ENCODE data around the gene CCDC146. TPM values are rescaled to one million over a fixed set of nuclear protein-coding genes. Genes with fewer than 3 reads are reported as not detected.

CCDC146 gene
- total and polyA plus RNA-seq, 12 donors: 1.7 to 10.8 (median 7.0) TPM

DNA sequence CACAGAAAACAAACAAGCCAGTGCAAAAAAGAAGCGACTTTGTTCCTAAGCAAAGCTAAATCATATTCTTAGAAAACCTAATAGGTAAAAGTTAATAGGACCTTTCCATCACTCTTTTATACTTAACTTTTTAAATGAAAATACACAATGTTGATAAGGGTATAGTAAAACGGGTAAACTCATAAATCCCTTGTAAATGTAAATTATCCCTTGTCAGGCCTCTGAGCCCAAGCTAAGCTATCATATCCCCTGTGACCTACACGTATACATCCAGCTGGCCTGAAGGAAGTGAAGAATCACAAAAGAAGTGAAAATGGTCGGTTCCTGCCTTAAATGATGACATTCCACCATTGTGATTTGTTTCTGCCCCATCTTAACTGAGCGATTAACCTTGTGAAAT, 217.3 kb downstream of the CCDC146 start:
- intact Hi-C loops (cut with DNase I): loop anchor here in 2 of 10 donors (5.0 to 10.0 kb wide), 2 partner anchors 215 to 217 kb away; partner anchors contain the start of gene CCDC146 (in 2 of the 2)
- Histone ChIP-seq H3K27ac (no peak overlapping the region), H3K36me3 (no peaks in the 10 kb centered on the region), H3K27me3 (no peaks in the 10 kb centered on the region), H3K9me3 (no peaks in the 10 kb centered on the region), H3K4me3 (no peak overlapping the region), H3K4me1 (peaks cover 0 to 43% (median 20%) of the 10 kb centered on the region in 9 donors)
- no peak for DNase-seq
- no peak for ATAC-seq
- TF ChIP-seq, protein P1, sequence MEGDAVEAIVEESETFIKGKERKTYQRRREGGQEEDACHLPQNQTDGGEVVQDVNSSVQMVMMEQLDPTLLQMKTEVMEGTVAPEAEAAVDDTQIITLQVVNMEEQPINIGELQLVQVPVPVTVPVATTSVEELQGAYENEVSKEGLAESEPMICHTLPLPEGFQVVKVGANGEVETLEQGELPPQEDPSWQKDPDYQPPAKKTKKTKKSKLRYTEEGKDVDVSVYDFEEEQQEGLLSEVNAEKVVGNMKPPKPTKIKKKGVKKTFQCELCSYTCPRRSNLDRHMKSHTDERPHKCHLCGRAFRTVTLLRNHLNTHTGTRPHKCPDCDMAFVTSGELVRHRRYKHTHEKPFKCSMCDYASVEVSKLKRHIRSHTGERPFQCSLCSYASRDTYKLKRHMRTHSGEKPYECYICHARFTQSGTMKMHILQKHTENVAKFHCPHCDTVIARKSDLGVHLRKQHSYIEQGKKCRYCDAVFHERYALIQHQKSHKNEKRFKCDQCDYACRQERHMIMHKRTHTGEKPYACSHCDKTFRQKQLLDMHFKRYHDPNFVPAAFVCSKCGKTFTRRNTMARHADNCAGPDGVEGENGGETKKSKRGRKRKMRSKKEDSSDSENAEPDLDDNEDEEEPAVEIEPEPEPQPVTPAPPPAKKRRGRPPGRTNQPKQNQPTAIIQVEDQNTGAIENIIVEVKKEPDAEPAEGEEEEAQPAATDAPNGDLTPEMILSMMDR (IDR thresholded peaks at IDR 0.05): no peak
- 82 to 84% methylated on average over 5 of the region's 5 CpGs for WGBS, 2 donors

Other genes starting within 250 kb of the CCDC146 start
- not detected for gene SPDYE17, start 90.3 kb upstream of the CCDC146 start, total RNA-seq
- gene SPDYE17, start 90.3 kb upstream of the CCDC146 start, polyA plus RNA-seq: not detected
- under 1 TPM in 5 of 10 donors, not detected in 5; 0.33 to 0.92 (median 0.46) TPM for gene SPDYE18, start 60.1 kb upstream of the CCDC146 start, total RNA-seq
- gene SPDYE18, start 60.1 kb upstream of the CCDC146 start, polyA plus RNA-seq: under 1 TPM; 0.17 to 0.29 TPM
- 10 to 100 TPM in 5 of 10 donors, 1 to 10 TPM in 5; 5.8 to 41.3 (median 10.1) TPM for gene FGL2, start 77.2 kb downstream of the CCDC146 start, total RNA-seq
- 1 to 10 TPM; 3.4 to 4.5 TPM for gene FGL2, start 77.2 kb downstream of the CCDC146 start, polyA plus RNA-seq

All from heart right ventricle (tissue), 16 donors.